ENCODE data around the gene BCAR3.

BCAR3 gene

GRCh38 chr1:93686504-93687250 is 5.0 kb upstream of the BCAR3 start:
- H3K4me1 ChIP-seq (ENCODE audit: insufficient read depth, poor library complexity, severe bottlenecking) = peaks cover 22% of the 10 kb centered on the region
- no peaks in the 10 kb centered on the region for H3K36me3 ChIP-seq (ENCODE audit: low read depth)
- ATAC-seq (ENCODE audit: low read depth) = no peak
- no peaks in the 10 kb centered on the region for H3K9me3 ChIP-seq (ENCODE audit: severe bottlenecking)
- no peak for TF ChIP-seq CTCF (IDR thresholded peaks at IDR 0.05; ENCODE audit: poor library complexity, severe bottlenecking)
- H3K27ac ChIP-seq (ENCODE audit: poor library complexity, severe bottlenecking) = no peak overlapping the region
- H3K4me3 ChIP-seq (ENCODE audit: severe bottlenecking) = no peak overlapping the region
- no peaks in the 10 kb centered on the region for H3K27me3 ChIP-seq (ENCODE audit: insufficient read depth, poor library complexity, severe bottlenecking)
- DNase-seq (ENCODE audit: low spot score) = no peak

DNA sequence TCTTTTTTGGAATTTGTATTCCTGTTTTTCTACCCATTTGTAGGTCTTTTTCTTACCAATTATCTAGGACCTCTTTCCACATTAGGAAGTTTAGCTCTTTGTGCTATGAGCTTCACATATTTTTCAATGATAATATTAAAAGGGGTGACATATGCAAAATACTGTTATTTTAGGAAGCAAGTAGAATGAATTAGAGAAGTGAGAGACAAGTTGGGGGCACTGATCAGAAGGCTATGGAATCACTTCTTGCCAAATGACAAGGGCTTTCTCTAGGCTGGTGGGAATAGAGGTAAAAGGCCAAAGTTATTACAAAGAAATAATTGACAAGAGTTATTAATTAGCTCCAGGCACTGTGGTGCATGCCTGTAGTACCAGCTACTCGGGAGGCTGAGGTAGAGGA is 4.3 kb upstream of the BCAR3 start:
- ATAC-seq (ENCODE audit: low read depth) (no peak), DNase-seq (ENCODE audit: low spot score) (no peak)
- H3K36me3 ChIP-seq (ENCODE audit: low read depth) = peaks cover 2% of the 10 kb centered on the region
- no peak overlapping the region for H3K4me3 ChIP-seq (ENCODE audit: severe bottlenecking)
- peaks cover 19% of the 10 kb centered on the region for H3K4me1 ChIP-seq (ENCODE audit: insufficient read depth, poor library complexity, severe bottlenecking)
- no peak for TF ChIP-seq CTCF (IDR thresholded peaks at IDR 0.05; ENCODE audit: poor library complexity, severe bottlenecking)
- no peaks in the 10 kb centered on the region for H3K27me3 ChIP-seq (ENCODE audit: insufficient read depth, poor library complexity, severe bottlenecking)
- no peaks in the 10 kb centered on the region for H3K9me3 ChIP-seq (ENCODE audit: severe bottlenecking)
- H3K27ac ChIP-seq (ENCODE audit: poor library complexity, severe bottlenecking) = no peak overlapping the region

- no peak for TF ChIP-seq CTCF (IDR thresholded peaks at IDR 0.05; ENCODE audit: poor library complexity, severe bottlenecking)
- Histone ChIP-seq H3K36me3 (ENCODE audit: low read depth) (peaks cover 29% of the 10 kb centered on the region), H3K27ac (ENCODE audit: poor library complexity, severe bottlenecking) (peak overlapping the region; percentile 94), H3K27me3 (ENCODE audit: insufficient read depth, poor library complexity, severe bottlenecking) (no peaks in the 10 kb centered on the region), H3K4me1 (ENCODE audit: insufficient read depth, poor library complexity, severe bottlenecking) (peaks cover 36% of the 10 kb centered on the region), H3K4me3 (ENCODE audit: severe bottlenecking) (no peak overlapping the region), H3K9me3 (ENCODE audit: severe bottlenecking) (no peaks in the 10 kb centered on the region)
- no peak for ATAC-seq (ENCODE audit: low read depth)
- DNase-seq (ENCODE audit: low spot score) = no peak
These were observed 1.6 kb upstream of the BCAR3 start for GRCh38 chr1:93683234-93683633.

DNA sequence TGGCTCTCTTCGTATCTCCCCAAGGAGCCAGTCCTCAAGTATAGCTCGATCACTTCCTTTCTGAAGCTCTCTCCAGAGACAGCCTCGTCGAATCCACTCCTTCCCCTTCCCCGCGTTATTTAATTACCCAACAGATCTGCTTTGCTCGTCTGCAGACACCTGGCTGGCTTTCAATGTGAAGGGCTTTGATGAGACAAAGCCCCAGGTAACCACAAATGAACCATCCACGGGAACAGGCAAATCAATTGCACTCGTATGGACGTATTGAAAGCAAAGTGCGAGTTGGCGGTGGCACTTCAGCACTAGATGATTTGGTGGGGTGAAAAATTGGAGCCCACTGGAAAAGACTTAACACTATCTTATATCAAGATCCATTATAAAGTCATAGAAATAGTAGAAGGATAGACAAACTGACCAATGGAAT is 364 bp upstream of the BCAR3 start:
- ATAC-seq (ENCODE audit: low read depth) (no peak), DNase-seq (ENCODE audit: low spot score) (no peak)
- Histone ChIP-seq H3K36me3 (ENCODE audit: low read depth) (peaks cover 41% of the 10 kb centered on the region), H3K27me3 (ENCODE audit: insufficient read depth, poor library complexity, severe bottlenecking) (no peaks in the 10 kb centered on the region), H3K4me3 (ENCODE audit: severe bottlenecking) (peak overlapping the region; percentile 83), H3K27ac (ENCODE audit: poor library complexity, severe bottlenecking) (peak overlapping the region; percentile 94), H3K4me1 (ENCODE audit: insufficient read depth, poor library complexity, severe bottlenecking) (peaks cover 47% of the 10 kb centered on the region), H3K9me3 (ENCODE audit: severe bottlenecking) (no peaks in the 10 kb centered on the region)
- peak; percentile 2 for TF ChIP-seq CTCF (IDR thresholded peaks at IDR 0.05; ENCODE audit: poor library complexity, severe bottlenecking)

DNA sequence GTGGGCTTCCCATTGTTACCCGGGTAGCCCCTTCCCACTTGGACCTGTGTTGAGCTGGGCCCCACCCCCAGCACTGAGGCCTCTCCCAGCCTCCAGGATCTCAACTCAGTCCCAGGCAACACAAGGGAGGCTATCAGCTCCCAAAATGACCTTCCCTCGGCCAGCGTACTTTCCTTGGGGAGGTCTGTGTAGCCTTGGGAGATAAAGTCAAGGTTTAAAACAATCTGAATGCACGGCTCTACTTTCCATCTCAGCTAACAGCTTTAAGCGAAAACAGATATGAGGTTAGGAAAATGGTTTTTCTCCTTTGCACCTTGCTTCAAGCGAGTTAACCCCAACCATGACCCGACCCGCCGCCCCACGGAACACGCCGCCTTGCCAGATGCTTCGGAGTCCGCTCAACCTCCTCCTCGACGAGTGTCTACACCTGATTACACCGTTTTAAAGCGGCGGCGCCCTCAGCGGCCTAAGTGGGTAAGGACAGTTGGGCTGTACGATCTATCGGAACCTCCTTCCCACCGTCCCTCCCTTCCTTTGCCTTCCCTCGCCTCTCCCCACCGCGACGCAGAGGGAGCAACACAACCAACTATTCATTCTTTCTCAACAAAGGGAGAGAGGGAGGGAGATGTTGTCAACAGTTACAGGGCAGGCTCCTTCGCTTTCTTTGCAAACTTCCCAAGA is 1.1 kb downstream of the BCAR3 start:
- TF ChIP-seq CTCF (IDR thresholded peaks at IDR 0.05; ENCODE audit: poor library complexity, severe bottlenecking) = peak; percentile 40
- H3K9me3 ChIP-seq (ENCODE audit: severe bottlenecking) = no peaks in the 10 kb centered on the region
- H3K27ac ChIP-seq (ENCODE audit: poor library complexity, severe bottlenecking) = peak overlapping the region; percentile 94
- no peaks in the 10 kb centered on the region for H3K27me3 ChIP-seq (ENCODE audit: insufficient read depth, poor library complexity, severe bottlenecking)
- H3K4me3 ChIP-seq (ENCODE audit: severe bottlenecking) = peak overlapping the region; percentile 83
- peak; percentile 59 for ATAC-seq (ENCODE audit: low read depth)
- H3K36me3 ChIP-seq (ENCODE audit: low read depth) = peaks cover 54% of the 10 kb centered on the region
- peaks cover 55% of the 10 kb centered on the region for H3K4me1 ChIP-seq (ENCODE audit: insufficient read depth, poor library complexity, severe bottlenecking)
- DNase-seq (ENCODE audit: low spot score) = no peak

Data from RWPE2 (cell line).